SK-N-SH treated with all-trans-retinoic acid at 6 μM for 48 hours (cell line): ENCODE measurements around the gene SOX8.

Experiments
- ARNTL ChIP-seq: fragments of 450-650 bp; formaldehyde crosslinking; IDR thresholded peaks from 2 replicates; pipeline ENCODE4 v1.5.0; 2020; ENCODE audit warnings: low read depth, mild to moderate bottlenecking, moderate library complexity, borderline replicate concordance
- CREB5 ChIP-seq: fragments of 250-450 bp; sonication (Bioruptor Pico); IDR thresholded peaks from 2 replicates; pipeline ENCODE4 v1.5.1; 2020; ENCODE audit warnings: low read depth, mild to moderate bottlenecking, moderate library complexity
- ESRRG ChIP-seq: fragments of 250-450 bp; sonication (Bioruptor Pico); IDR thresholded peaks from 2 replicates; pipeline ENCODE4 v1.6.1; 2021; ENCODE audit warnings: mild to moderate bottlenecking
- OSR1 ChIP-seq: fragments of 250-450 bp; sonication (Bioruptor Pico); IDR thresholded peaks from 2 replicates; pipeline ENCODE4 v1.8.0; 2022; ENCODE audit warnings: moderate library complexity, mild to moderate bottlenecking, inconsistent platforms
- SNAI2 ChIP-seq: fragments of 250-450 bp; sonication (Bioruptor Pico); IDR thresholded peaks from 2 replicates; pipeline ENCODE4 v1.5.0; 2020; ENCODE audit warnings: mild to moderate bottlenecking, moderate library complexity
- ZFP30 ChIP-seq: fragments of 450-650 bp; formaldehyde crosslinking; IDR thresholded peaks from 2 replicates; pipeline ENCODE4 v1.5.0; 2022; ENCODE audit warnings: mild to moderate bottlenecking, moderate library complexity

GRCh38 chr16:997440-998051 lies 16.0 kb downstream of the SOX8 start:
- TF ChIP-seq ESRRG (CRISPR knock-in tag) (no peak), ARNTL (CRISPR knock-in tag) (no peak), OSR1 (CRISPR knock-in tag) (no peak), SNAI2 (CRISPR knock-in tag) (no peak), ZFP30 (CRISPR knock-in tag) (no peak), CREB5 (CRISPR knock-in tag) (no peak)
